ENCODE measurements around the gene CCM2L. TPM values are rescaled to one million over a fixed set of nuclear protein-coding genes. Genes with fewer than 3 reads are reported as not detected.

The CCM2L gene
- polyA plus RNA-seq, 5 donors: 9.6 to 16.7 (median 12.6) TPM

Other genes starting within 250 kb of the CCM2L start
- 1 to 10 TPM in 3 of 5 donors, under 1 TPM in 2; 0.63 to 3.3 (median 1.1) TPM for gene MYLK2, start 191.1 kb upstream of the CCM2L start, polyA plus RNA-seq (ENCODE audit: insufficient read depth in 1 of 5, insufficient read length in 5 of 5, low replicate concordance in 1 of 5)
- gene FOXS1, start 164.8 kb upstream of the CCM2L start, polyA plus RNA-seq (ENCODE audit: insufficient read depth in 1 of 5, insufficient read length in 5 of 5, low replicate concordance in 1 of 5): 10 to 100 TPM in 1 of 5 donors, 1 to 10 TPM in 4; 5.0 to 10.6 (median 5.9) TPM
- 10 to 100 TPM in 3 of 5 donors, 1 to 10 TPM in 2; 8.0 to 13.9 (median 11.2) TPM for gene DUSP15, start 139.9 kb upstream of the CCM2L start, polyA plus RNA-seq (ENCODE audit: insufficient read depth in 1 of 5, insufficient read length in 5 of 5, low replicate concordance in 1 of 5)
- gene TTLL9, start 139.8 kb upstream of the CCM2L start, polyA plus RNA-seq (ENCODE audit: insufficient read depth in 1 of 5, insufficient read length in 5 of 5, low replicate concordance in 1 of 5): 1 to 10 TPM; 1.9 to 5.5 (median 3.5) TPM
- 10 to 100 TPM; 16.3 to 17.9 (median 16.9) TPM for gene PDRG1, start 58.4 kb upstream of the CCM2L start, polyA plus RNA-seq (ENCODE audit: insufficient read depth in 1 of 5, insufficient read length in 5 of 5, low replicate concordance in 1 of 5)
- gene XKR7, start 42.3 kb upstream of the CCM2L start, polyA plus RNA-seq (ENCODE audit: insufficient read depth in 1 of 5, insufficient read length in 5 of 5, low replicate concordance in 1 of 5): under 1 TPM; 0.09 to 0.20 (median 0.12) TPM
- gene HCK, start 41.8 kb downstream of the CCM2L start, polyA plus RNA-seq (ENCODE audit: insufficient read depth in 1 of 5, insufficient read length in 5 of 5, low replicate concordance in 1 of 5): 1 to 10 TPM; 3.5 to 5.5 (median 4.2) TPM
- gene TM9SF4, start 99.3 kb downstream of the CCM2L start, polyA plus RNA-seq (ENCODE audit: insufficient read depth in 1 of 5, insufficient read length in 5 of 5, low replicate concordance in 1 of 5): 10 to 100 TPM; 53.1 to 66.4 (median 58.6) TPM
- 10 to 100 TPM; 22.7 to 28.9 (median 23.1) TPM for gene PLAGL2, start 197.3 kb downstream of the CCM2L start, polyA plus RNA-seq (ENCODE audit: insufficient read depth in 1 of 5, insufficient read length in 5 of 5, low replicate concordance in 1 of 5)
- gene POFUT1, start 197.4 kb downstream of the CCM2L start, polyA plus RNA-seq (ENCODE audit: insufficient read depth in 1 of 5, insufficient read length in 5 of 5, low replicate concordance in 1 of 5): 10 to 100 TPM; 32.9 to 38.2 (median 36.7) TPM